Gastrocnemius medialis (tissue), 4 donors: ENCODE data around the gene ADAT2.

ENCODE experiments used
- CTCF ChIP-seq, 5 experiments: fragments of 450-650 bp in 3 of 5; fragments of 200-600 bp in 2 of 5; sonication (generic) in 2 of 5; IDR thresholded peaks in 4 of 5; conservative IDR thresholded peaks in 1 of 5; 1 replicate in 4 of 5; 2 replicates in 1 of 5; pipeline ENCODE4 v1.5.1; 2016 to 2019; ENCODE audit warnings: antibody characterized with exemption in 5 of 5, mild to moderate bottlenecking in 3 of 5, moderate library complexity in 3 of 5
- POLR2A ChIP-seq, 2 donors: fragments of 450-650 bp; IDR thresholded peaks; one replicate each; pipeline ENCODE4 v1.6.1; 2017; ENCODE audit warnings: antibody characterized with exemption in 2 of 2, mild to moderate bottlenecking in 2 of 2, moderate library complexity in 2 of 2

- TF ChIP-seq CTCF (IDR thresholded peaks at IDR 0.05 in 4 of 5, conservative IDR thresholded peaks at IDR 0.05 in 1 of 5) (no peak), POLR2A (IDR thresholded peaks at IDR 0.05) (no peak)
Observed at GRCh38 chr6:143441010-143441409, 9.5 kb downstream of the ADAT2 start.
